Liver (tissue), 9 donors: ENCODE data around the gene CALY. TPM values are rescaled to one million over a fixed set of nuclear protein-coding genes. Genes with fewer than 3 reads are reported as not detected.

Experiments
- DNase-seq: peaks from one replicate; pipeline ENCODE4 v3.0.0-alpha.2; 2017; ENCODE audit warnings: low spot score
- H3K27ac ChIP-seq, 2 donors: one replicate each; pipeline ENCODE4 v1.7.0; 2013; ENCODE audit warnings: inconsistent platforms in 2 of 2, low read length in 2 of 2, control low read depth in 1 of 2, low read depth in 1 of 2, mild to moderate bottlenecking in 1 of 2
- H3K27me3 ChIP-seq, 4 donors: one replicate each; pipeline versions ENCODE4 v1.6.1 to v1.7.0; 2013; ENCODE audit warnings: low read length in 3 of 4, inconsistent platforms in 1 of 4, mild to moderate bottlenecking in 1 of 4, moderate library complexity in 1 of 4; ENCODE audit not compliant: control insufficient read depth in 4 of 4, insufficient read depth in 4 of 4
- H3K36me3 ChIP-seq, 4 donors: one replicate each; pipeline versions ENCODE4 v1.6.1 to v1.7.0; 2013; ENCODE audit warnings: low read length in 3 of 4, mild to moderate bottlenecking in 3 of 4, low read depth in 1 of 4, moderate library complexity in 1 of 4; ENCODE audit not compliant: control insufficient read depth in 4 of 4, insufficient read depth in 3 of 4
- H3K4me1 ChIP-seq, 4 donors: one replicate each; pipeline versions ENCODE4 v1.6.1 to v1.7.0; 2013; ENCODE audit warnings: low read length in 3 of 4, mild to moderate bottlenecking in 3 of 4, moderate library complexity in 1 of 4; ENCODE audit not compliant: control insufficient read depth in 4 of 4, insufficient read depth in 4 of 4
- H3K4me3 ChIP-seq, 3 donors: one replicate each; pipeline versions ENCODE4 v1.6.1 to v1.7.0; 2013; ENCODE audit warnings: low read length in 3 of 3, control low read depth in 1 of 3, low read depth in 1 of 3, mild to moderate bottlenecking in 1 of 3
- H3K9ac ChIP-seq, 2 donors: one replicate each; pipeline ENCODE4 v1.7.0; 2013; ENCODE audit warnings: low read length in 2 of 2, mild to moderate bottlenecking in 2 of 2, moderate library complexity in 2 of 2, control low read depth in 1 of 2, low read depth in 1 of 2
- H3K9me3 ChIP-seq, 4 donors: one replicate each; pipeline versions ENCODE4 v1.6.1 to v1.7.0; 2013; ENCODE audit warnings: low read length in 3 of 4; ENCODE audit not compliant: control insufficient read depth in 4 of 4
- ATF3 ChIP-seq: IDR thresholded peaks from 2 replicates; pipeline ENCODE4 v1.6.1; 2016; ENCODE audit warnings: antibody characterized with exemption
- CTCF ChIP-seq: fragments of 150-350 bp; IDR thresholded peaks from 2 replicates; pipeline ENCODE4 v1.5.1; 2017; ENCODE audit warnings: improper control_type of control experiment, low read depth, low read length; ENCODE audit not compliant: missing input control
- EGR1 ChIP-seq, 2 donors: IDR thresholded peaks; 2 replicates each; pipeline ENCODE4 v1.6.1; 2016 to 2018; ENCODE audit warnings: antibody characterized with exemption in 2 of 2, low read depth in 2 of 2
- FOXA1 ChIP-seq: IDR thresholded peaks from 2 replicates; pipeline ENCODE4 v1.6.1; 2016; ENCODE audit warnings: antibody characterized with exemption
- FOXA2 ChIP-seq: IDR thresholded peaks from 2 replicates; pipeline ENCODE4 v1.6.1; 2016; ENCODE audit warnings: antibody characterized with exemption
- GABPA ChIP-seq, 2 donors: IDR thresholded peaks in 1 of 2; conservative IDR thresholded peaks in 1 of 2; 2 replicates each; pipeline ENCODE4 v1.6.1; 2016; ENCODE audit warnings: antibody characterized with exemption in 2 of 2, mild to moderate bottlenecking in 1 of 2, moderate library complexity in 1 of 2
- HNF4A ChIP-seq, 2 donors: conservative IDR thresholded peaks; 2 replicates each; pipeline ENCODE4 v1.6.1; 2016; ENCODE audit warnings: antibody characterized with exemption in 2 of 2, mild to moderate bottlenecking in 2 of 2
- JUND ChIP-seq, 2 donors: IDR thresholded peaks; 2 replicates each; pipeline ENCODE4 v1.6.1; 2016; ENCODE audit warnings: antibody characterized with exemption in 2 of 2
- MAX ChIP-seq: IDR thresholded peaks from 2 replicates; pipeline ENCODE4 v1.6.1; 2016; ENCODE audit warnings: antibody characterized with exemption
- NR2F2 ChIP-seq: IDR thresholded peaks from 2 replicates; pipeline ENCODE4 v1.6.1; 2016; ENCODE audit warnings: antibody characterized with exemption
- RAD21 ChIP-seq, 2 donors: IDR thresholded peaks; 2 replicates each; pipeline ENCODE4 v1.6.1; 2016; ENCODE audit warnings: antibody characterized with exemption in 2 of 2, mild to moderate bottlenecking in 2 of 2
- REST ChIP-seq: IDR thresholded peaks from 2 replicates; pipeline ENCODE4 v1.6.1; 2016; ENCODE audit warnings: antibody characterized with exemption, mild to moderate bottlenecking
- RXRA ChIP-seq, 2 donors: IDR thresholded peaks; 2 replicates each; pipeline ENCODE4 v1.6.1; 2017 to 2018; ENCODE audit warnings: antibody characterized with exemption in 2 of 2, mild to moderate bottlenecking in 1 of 2
- SP1 ChIP-seq: IDR thresholded peaks from 2 replicates; pipeline ENCODE4 v1.6.1; 2018; ENCODE audit warnings: antibody characterized with exemption, mild to moderate bottlenecking
- TAF1 ChIP-seq: conservative IDR thresholded peaks from 2 replicates; pipeline ENCODE4 v1.6.1; 2016; ENCODE audit warnings: antibody characterized with exemption, mild to moderate bottlenecking
- YY1 ChIP-seq: IDR thresholded peaks from 2 replicates; pipeline ENCODE4 v1.6.1; 2016; ENCODE audit warnings: antibody characterized with exemption, mild to moderate bottlenecking
- WGBS: extraction: QIAGEN DNeasy Blood & Tissue Kit; methylation state at CpG from one replicate; pipeline ENCODE4 v1.1.7; 2013; 5-methylcytosine and 5-hydroxymethylcytosine counted together
- polyA plus RNA-seq, 2 donors: library from polyadenylated mRNA; stranded (reverse) in 1 of 2; unstranded in 1 of 2; fragments of 200-250 nt in 1 of 2; fragments of >200 nt in 1 of 2; fragmentation: Nextera tagmentation in 1 of 2; extraction: Ambion mirVana in 1 of 2; gene quantifications; one replicate each; pipeline versions ENCODE4 v1.2.1 to v1.2.3, GENCODE V29; 2013 to 2015
- total RNA-seq, 2 donors: library from RNA; depleted of rRNA; stranded (reverse); fragments of >200 nt; gene quantifications; one replicate each; pipeline ENCODE4 v1.2.3, GENCODE V29; 2014
- donor health status: healthy.
- donor health status: healthy.
- donor health status: healthy.
- donor health status: healthy.
- donor health status: healthy.

Gene CALY
- total and polyA plus RNA-seq, 4 donors: 0.07 TPM; not detected in 3

- no peak for TF ChIP-seq CTCF
Measured at GRCh38 chr10:133359972-133360610, 23.4 kb upstream of the CALY start (continued).

GRCh38 chr10:133359554-133359971 is 22.9 kb upstream of the CALY start:
- no peaks in the 10 kb centered on the region for H3K9me3 ChIP-seq
- TF ChIP-seq JUND (IDR thresholded peaks at IDR 0.05) (peak in 1 of 2 donors; percentile 6), SP1 (no peak)
- no peaks in the 10 kb centered on the region for H3K27me3 ChIP-seq
- H3K27ac ChIP-seq: peak overlapping the region; percentile 91 to 93
- DNase-seq: peak; percentile 63
- peaks cover 16 to 62% (median 45%) of the 10 kb centered on the region in 4 donors for H3K4me1 ChIP-seq
- WGBS: 17% methylated on average over 6 of the region's 6 CpGs
- H3K36me3 ChIP-seq: peaks cover 6 to 27% (median 17%) of the 10 kb centered on the region in 4 donors
- no peak overlapping the region for H3K4me3 ChIP-seq
- H3K9ac ChIP-seq: no peak overlapping the region

GRCh38 chr10:133358925-133359310 is 22.2 kb upstream of the CALY start:
- Histone ChIP-seq H3K4me3 (peak overlapping the region in 2 of 3 donors; percentile 18 to 26), H3K9ac (peak overlapping the region in 1 of 2 donors; percentile 58), H3K27ac (peak overlapping the region; percentile 91 to 93), H3K27me3 (no peaks in the 10 kb centered on the region), H3K9me3 (no peaks in the 10 kb centered on the region), H3K4me1 (peaks cover 19 to 68% (median 52%) of the 10 kb centered on the region in 4 donors), H3K36me3 (peaks cover 6 to 21% (median 12%) of the 10 kb centered on the region in 4 donors)
- WGBS: 31% methylated on average over 11 of the region's 11 CpGs
- DNase-seq: no peak
- TF ChIP-seq JUND (IDR thresholded peaks at IDR 0.05): no peak

- peak overlapping the region; percentile 18 to 77 (median 26) for H3K4me3 ChIP-seq
- TF ChIP-seq JUND (IDR thresholded peaks at IDR 0.05) (no peak), RAD21 (IDR thresholded peaks at IDR 0.05) (peak in 1 of 2 donors; percentile 12), ATF3 (no peak), FOXA2 (no peak), GABPA (IDR thresholded peaks at IDR 0.05 in 1 of 2, conservative IDR thresholded peaks at IDR 0.05 in 1 of 2) (no peak), TAF1 (no peak), NR2F2 (no peak), CTCF (no peak), MAX (no peak), SP1 (peak; percentile 48), EGR1 (IDR thresholded peaks at IDR 0.05; ENCODE audit: low read depth in 2 of 2) (no peak), RXRA (IDR thresholded peaks at IDR 0.05) (peak; percentile 68 to 82), YY1 (peak; percentile 66), HNF4A (conservative IDR thresholded peaks at IDR 0.05) (peak; percentile 57 to 72), REST (no peak), FOXA1 (no peak)
Measured at GRCh38 chr10:133358162-133358924, 21.6 kb upstream of the CALY start.

More at GRCh38 chr10:133358162-133358924, 21.6 kb upstream of the CALY start:
- peak overlapping the region; percentile 91 to 93 for H3K27ac ChIP-seq
- peaks cover 19 to 74% (median 58%) of the 10 kb centered on the region in 4 donors for H3K4me1 ChIP-seq
- no peaks in the 10 kb centered on the region for H3K27me3 ChIP-seq
- H3K9ac ChIP-seq: peak overlapping the region in 1 of 2 donors; percentile 58
- H3K36me3 ChIP-seq: peaks cover 6 to 18% (median 11%) of the 10 kb centered on the region in 4 donors
- no peak for DNase-seq
- WGBS: 41% methylated on average over 41 of the region's 41 CpGs
- no peaks in the 10 kb centered on the region for H3K9me3 ChIP-seq
